HG02884 (cell line): ENCODE measurements around the gene TTLL6.
"Not testable (repeated sequence)": the region's sequence is repeated elsewhere in the genome, so short reads cannot be mapped to it uniquely, and the experiment has no call there.

ENCODE experiments used
- ATAC-seq: cut with Tn5 transposase; IDR thresholded peaks from one replicate; pipeline ENCODE4 v1.9.1; 2021; ENCODE audit warnings: mild to moderate bottlenecking, moderate library complexity; ENCODE audit not compliant: unreplicated experiment

The TTLL6 gene

DNA sequence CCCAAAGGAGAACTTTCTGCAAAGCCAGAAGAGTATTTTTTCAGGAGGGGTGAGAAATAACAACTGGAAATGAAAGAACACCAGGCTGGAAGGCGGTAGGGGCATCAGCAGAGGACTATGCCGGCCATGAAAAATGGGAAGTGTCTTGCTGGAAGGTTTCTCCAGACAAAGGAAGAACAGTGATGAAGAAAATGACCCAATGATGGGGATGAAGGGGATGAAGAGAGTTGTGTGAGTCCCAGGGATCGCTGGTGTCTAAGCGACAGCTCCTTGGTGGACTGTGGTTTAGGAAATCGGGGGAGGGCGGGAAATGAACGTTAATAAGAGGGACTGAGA is 623 bp downstream of the TTLL6 start:
- ATAC-seq = no peak

- ATAC-seq = no peak
Measured at GRCh38 chr17:48815311-48815710, 1.7 kb downstream of the TTLL6 start.

- no peak for ATAC-seq
Measured at GRCh38 chr17:48814504-48814903, 2.5 kb downstream of the TTLL6 start.

GRCh38 chr17:48812001-48812400 is 5.0 kb downstream of the TTLL6 start:
- no peak for ATAC-seq

DNA sequence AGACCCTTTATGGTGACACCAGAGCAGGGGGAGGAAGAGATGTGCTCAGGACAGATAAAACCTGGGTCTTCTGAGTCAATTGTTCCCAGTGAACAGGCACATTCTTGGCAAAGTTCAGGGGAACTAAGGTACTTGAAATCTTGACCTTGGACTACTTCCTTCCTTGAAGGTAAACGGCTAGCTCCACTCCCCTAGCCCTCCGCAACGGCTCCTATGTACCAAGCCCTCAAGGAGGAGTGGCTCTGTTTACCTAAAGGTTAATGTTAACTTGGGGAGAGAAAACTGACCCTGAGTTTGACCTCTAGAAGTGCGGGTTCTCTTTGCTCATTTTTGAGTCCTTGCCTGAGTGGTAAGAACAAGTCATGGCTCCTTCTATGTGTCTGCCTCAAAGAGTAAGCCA is 7.8 kb downstream of the TTLL6 start:
- no peak for ATAC-seq

DNA sequence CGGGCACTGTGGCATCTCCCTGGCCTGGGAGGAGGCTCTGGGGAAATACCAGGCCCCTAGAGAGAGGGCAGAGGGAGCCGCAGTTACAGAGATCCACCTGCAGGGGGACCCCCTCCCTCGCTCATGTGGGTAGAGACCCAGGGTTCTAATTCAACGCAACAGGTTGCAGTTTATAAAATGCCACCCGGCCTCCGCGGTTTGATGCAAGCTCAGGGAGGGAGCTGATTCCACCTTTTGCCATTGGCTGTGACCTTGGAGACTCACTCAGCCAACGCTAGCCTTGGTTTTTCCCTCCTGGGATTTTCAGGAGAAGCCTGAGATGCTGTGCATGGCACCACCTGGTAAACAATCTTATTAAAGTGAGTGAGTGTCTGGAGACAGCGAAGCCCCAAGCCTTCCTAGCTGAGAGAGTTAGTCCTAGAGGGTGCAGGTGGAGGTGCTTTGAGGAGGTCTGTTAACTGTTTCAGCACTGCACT is 12.1 kb downstream of the TTLL6 start:
- no peak for ATAC-seq

DNA sequence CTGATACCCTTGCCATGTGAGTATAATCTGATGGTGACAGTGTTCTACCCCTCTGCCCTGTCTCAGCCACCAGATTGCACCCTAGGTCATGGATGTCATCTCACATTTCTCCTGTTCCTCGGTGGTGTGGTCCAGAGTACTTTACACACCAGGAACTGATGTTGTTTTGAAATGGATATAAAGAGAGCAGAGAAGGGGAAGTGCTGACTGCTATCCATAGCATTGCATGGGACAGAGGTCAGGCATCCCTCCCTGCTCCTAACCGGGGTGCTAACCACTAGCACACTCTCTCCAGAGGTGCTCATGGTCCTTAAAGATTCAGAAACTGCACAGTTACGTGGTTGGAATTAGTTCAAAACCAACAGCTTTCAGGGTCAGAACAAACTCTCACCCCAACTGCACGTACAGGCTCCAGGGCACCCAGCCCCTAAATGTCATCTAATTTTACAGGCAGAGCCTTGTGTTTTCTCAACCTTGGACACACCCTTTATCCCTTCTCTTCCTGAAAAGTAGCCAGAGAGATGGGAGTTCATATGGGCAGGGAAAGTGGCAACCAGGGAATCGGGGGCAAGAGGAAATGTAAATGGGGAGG is 16.3 kb downstream of the TTLL6 start:
- no peak for ATAC-seq

DNA sequence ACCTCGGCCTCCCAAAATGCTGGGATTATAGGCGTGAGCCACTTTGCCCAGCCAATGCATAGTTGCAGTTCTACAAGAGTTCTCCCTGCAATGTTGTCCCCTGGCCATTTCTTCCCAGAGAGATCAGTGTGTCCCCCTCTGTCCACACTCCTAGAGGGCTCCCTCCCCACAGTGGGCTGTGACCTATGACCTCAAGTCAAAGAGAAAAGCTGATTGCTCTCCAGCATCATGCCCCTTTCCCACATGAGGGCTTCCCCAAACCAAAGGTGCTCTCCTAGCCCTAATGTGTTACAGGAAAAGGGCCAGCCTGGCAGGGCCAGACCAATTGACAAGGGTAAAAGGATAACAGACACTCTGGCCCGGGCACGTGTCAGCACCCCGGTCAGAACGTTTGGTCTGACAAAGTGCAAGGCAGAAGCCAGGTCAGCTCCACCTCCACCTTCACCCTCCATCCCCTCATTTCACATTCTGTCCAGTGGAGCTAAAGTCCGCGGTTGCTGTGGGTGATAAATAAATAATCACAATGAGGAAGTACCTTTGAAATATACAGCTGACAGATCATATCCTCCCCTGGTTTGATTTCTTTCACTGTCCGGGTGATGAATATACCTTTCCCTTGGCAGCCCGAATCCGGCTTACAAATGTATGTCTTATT is 17.8 kb downstream of the TTLL6 start:
- ATAC-seq = no peak

- not testable (repeated sequence) for ATAC-seq
Measured at GRCh38 chr17:48796163-48796522, 20.9 kb downstream of the TTLL6 start.

GRCh38 chr17:48795444-48796162 is 21.4 kb downstream of the TTLL6 start:
- ATAC-seq = no peak

- ATAC-seq = no peak
Measured at GRCh38 chr17:48792033-48792798, 24.8 kb downstream of the TTLL6 start.

DNA sequence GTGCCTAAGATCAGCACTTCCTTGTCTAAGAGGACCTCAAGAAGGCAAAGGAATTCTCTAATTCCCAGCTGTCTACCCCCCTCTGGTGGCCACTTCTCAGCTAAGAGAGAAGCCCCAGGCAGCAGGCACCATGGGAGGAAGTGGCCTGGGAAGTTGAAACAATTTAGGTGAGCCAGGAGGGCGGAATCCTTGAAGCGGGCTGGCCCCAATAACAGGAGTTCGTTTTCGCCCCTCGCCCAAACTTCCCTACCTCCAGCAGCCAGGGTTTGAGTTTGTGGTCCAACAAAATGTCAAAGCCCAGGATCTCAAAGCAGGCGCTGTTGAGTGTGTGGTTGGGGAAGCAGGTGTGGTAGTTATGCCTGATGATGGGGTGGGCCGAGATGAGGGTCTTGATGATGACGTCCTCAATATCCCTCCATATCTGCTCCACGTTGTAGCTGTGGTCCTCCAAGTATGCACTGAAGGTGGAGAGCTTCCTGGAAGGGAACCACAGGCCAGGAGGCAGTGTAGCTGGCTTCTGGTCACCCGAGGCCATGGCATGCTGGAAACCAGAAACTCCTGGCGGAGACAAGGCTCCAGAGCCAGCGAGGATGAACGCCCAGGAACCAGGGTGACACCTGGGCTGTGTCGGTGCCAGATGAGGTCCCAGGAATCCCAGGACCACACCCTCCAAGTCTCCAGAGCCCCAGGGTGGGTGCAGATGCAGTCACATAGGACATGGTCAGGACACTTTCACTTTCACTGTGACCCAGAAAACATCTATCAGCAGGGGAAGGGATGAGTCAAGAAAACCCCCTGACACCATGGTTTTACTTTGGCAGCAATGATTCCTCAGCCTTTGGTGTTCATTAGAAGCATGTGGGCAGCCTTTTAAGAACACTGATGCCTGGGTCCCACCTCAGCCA is 25.6 kb downstream of the TTLL6 start:
- no peak for ATAC-seq

DNA sequence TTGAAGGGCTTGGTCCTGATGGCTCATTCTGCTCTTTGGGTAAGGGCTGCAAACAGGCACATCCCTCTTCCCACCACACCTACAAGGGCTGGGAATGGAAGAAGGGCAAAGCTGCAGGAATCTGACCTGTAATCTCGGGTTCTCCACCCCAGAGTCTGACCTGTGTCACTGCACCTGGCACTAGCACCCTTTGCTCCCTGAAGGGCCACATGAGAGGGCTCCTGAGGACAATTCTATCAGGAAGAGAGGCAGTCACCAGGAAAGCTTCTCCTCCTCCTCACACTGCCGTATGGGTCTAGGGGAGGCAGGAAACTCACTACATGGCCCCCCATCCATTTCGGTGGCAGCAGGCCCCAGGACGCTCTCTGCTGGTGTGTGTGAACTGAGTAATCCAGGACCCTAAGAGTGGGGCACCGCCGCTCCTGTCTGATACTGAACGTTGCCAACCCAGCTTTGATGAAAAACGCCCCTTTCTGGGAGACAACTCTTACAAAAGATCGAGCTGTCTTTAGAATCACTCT is 26.4 kb downstream of the TTLL6 start:
- ATAC-seq = no peak

DNA sequence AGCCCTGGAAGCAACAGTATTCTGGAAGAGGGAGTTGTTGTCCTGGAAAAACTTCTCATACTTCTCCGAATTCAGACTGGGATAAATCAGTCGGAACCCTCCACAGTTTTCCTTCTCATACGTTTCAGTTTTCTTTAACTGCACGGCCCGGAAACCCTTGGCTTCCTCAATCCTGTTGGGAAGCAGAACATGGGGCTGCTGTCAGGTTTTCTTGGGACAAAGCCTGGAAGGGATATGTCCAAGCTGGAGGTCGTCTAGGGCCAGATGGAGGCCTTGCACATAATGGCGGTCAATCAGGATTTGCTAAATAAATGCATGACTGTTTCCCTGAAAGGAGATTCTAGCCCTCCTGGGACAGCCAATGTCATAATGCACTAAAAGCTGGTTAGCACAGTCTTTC is 29.2 kb downstream of the TTLL6 start:
- no peak for ATAC-seq

- ATAC-seq = no peak
Measured at GRCh38 chr17:48779421-48779820, 37.6 kb downstream of the TTLL6 start.

DNA sequence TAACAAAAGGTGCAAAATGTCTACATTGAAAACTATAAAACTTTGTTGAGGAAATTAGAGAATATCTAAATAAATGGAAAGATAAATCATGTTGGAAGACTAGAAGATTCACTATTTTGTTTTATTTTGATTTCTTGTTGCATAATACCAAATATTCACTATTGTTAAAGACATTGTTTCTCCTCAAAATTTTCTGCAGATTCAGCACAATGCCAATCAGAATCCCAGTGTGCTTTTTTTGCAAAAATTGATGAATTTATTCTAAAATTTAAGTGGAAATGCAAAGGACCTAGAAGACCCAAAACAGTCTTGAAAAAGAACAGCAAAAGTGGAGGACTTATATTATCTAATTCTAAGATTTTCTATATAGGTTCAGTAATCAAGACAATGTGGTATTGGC is 40.4 kb downstream of the TTLL6 start:
- ATAC-seq = no peak

DNA sequence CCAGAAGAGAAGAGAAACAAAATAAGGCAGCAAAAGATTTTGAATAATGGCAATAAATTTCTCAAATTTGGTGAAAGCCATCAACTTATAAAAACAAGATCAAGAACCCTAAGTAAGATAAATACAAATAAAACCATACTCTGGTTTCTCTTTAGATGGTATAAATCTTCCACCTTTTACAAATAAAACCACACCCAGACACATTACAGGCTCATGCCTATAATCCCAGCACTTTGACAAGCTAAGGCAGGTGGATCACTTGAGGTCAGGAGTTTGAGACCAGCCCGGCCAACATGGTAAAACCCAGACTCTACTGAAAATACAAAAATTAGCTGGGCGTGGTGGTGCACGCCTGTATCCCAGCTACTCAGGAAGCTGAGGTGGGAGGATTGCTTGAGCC is 43.8 kb downstream of the TTLL6 start:
- ATAC-seq = no peak

DNA sequence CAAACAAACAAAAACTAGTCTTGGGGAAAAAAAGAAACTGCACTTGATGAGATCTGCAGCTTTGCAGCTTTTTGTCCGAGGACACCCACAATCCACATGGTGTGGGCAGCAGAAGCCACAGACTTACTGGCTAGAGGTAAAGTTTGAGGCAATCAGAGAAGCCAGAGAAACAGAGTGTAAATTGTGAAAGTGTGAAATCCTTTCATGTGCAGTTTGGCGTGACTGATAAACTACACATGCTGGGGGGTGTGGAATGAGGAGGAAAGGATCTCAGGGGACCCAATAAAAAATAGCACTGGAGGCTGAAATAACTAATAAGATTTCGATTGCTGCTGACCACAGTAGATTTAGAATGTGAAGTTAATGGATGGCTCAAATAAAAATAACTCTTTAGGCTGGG is 46.1 kb downstream of the TTLL6 start:
- ATAC-seq = no peak

DNA sequence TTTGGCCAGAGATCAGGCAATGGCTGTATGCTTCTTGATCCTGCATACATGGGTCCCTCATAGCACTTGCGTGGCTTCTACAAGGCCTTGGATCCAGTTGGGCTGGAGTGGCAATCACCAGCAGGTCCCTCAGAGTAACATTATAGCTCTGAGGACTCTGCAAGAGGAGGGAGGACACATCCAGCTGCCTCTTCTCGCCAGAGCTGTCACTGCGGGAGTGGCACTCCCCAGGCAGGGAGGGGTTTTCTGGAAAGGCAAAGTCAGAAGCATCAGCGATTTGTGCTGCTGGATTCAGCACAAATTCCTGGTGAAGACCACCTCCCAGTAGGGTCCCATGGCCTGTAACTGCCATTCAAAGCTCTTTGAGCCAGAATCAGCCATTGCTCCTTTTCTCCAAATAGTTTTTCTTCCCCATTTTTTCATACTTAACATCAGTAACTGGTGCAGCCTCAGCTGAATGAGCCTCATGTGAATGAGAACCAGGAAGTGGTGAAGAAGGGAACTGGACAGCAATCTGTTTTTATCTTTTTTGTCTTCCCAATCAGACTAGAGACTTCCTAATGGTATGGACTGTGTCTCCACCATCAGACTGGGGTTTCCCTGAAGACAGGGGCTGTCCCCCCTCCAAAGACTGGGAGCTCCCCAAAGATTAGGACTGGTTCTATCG is 47.9 kb downstream of the TTLL6 start:
- ATAC-seq = no peak

DNA sequence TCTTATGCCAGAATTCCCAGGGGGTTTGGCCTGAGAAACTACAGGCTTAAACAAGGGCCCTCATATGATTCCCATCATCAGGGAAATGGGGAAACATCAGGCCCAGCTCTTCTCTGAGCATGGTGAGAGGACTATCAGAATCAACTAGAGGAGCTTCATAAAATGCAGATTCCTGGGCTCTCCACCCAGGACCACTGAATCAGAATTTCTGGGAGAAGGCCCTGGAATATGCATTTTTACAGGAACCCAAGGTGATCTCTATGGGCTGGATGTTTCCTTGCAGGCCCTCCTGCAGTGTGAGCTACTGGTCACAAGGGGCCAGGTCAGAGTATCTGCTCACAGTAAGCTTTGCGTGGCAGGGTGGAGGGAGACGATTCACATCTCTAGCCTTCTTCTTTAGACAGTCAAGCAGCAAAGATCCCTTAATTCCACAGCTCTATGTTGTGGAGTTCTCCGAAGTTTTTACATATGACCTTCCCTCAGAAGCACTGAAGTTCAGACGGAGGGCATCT is 49.7 kb downstream of the TTLL6 start:
- no peak for ATAC-seq
